Mesothelial cell of epicardium (in vitro differentiated cells): ENCODE data around the gene STARD13. TPM values are rescaled to one million over a fixed set of nuclear protein-coding genes. Genes with fewer than 3 reads are reported as not detected.
A peak's percentile ranks its signal among the peaks of the same experiment; 100 is the strongest.
"Not testable (repeated sequence)": the region's sequence is repeated elsewhere in the genome, so short reads cannot be mapped to it uniquely, and the experiment has no call there.

Experiments
- DNase-seq, 2 experiments: peaks; one replicate each; pipeline ENCODE4 v3.0.0; 2021; ENCODE audit warnings: low spot score in 2 of 2; ENCODE audit not compliant: unreplicated experiment in 2 of 2
- H3K27ac Mint-ChIP-seq: 2 replicates; pipeline ENCODE4 v1.8.0; 2021; ENCODE audit warnings: mixed read lengths
- H3K27me3 Mint-ChIP-seq: 2 replicates; pipeline ENCODE4 v1.8.0; 2021; ENCODE audit warnings: low read depth, mixed read lengths
- H3K36me3 Mint-ChIP-seq: 2 replicates; pipeline ENCODE4 v1.8.0; 2021; ENCODE audit warnings: mixed read lengths
- H3K4me1 Mint-ChIP-seq: 2 replicates; pipeline ENCODE4 v1.8.0; 2021; ENCODE audit warnings: mixed read lengths
- H3K4me3 Mint-ChIP-seq: 2 replicates; pipeline ENCODE4 v1.8.0; 2021; ENCODE audit warnings: mild to moderate bottlenecking, moderate library complexity, mixed read lengths
- H3K9me3 Mint-ChIP-seq: 2 replicates; pipeline ENCODE4 v1.8.0; 2021; ENCODE audit warnings: mixed read lengths
- CTCF ChIP-seq: fragments of 200-600 bp; sonication (generic); IDR thresholded peaks from one replicate; pipeline ENCODE4 v1.5.0; 2021; ENCODE audit warnings: antibody characterized with exemption; ENCODE audit not compliant: unreplicated experiment
- total RNA-seq: library from RNA; stranded (reverse); gene quantifications from 3 replicates; pipeline ENCODE4 v1.2.1, GENCODE V29; 2021

Gene STARD13
- total RNA-seq, 1 donor from 2014 or later: 23.0 TPM

- H3K27ac Mint-ChIP-seq: peak overlapping the region; percentile 69
- H3K36me3 Mint-ChIP-seq: peaks cover 12% of the 10 kb centered on the region
- DNase-seq: no peak
- no peak for TF ChIP-seq CTCF
- no peaks in the 10 kb centered on the region for H3K9me3 Mint-ChIP-seq
- no peak overlapping the region for H3K4me3 Mint-ChIP-seq
- H3K27me3 Mint-ChIP-seq: no peaks in the 10 kb centered on the region
- H3K4me1 Mint-ChIP-seq: peaks cover 22% of the 10 kb centered on the region
Measured at GRCh38 chr13:33245505-33246158, 39.9 kb downstream of the STARD13 start.

- Mint-ChIP-seq H3K27me3 (no peaks in the 10 kb centered on the region), H3K4me3 (no peak overlapping the region), H3K9me3 (peaks cover 6% of the 10 kb centered on the region), H3K27ac (peak overlapping the region; percentile 69), H3K4me1 (peaks cover 22% of the 10 kb centered on the region), H3K36me3 (peaks cover 17% of the 10 kb centered on the region)
- no peak for DNase-seq
- no peak for TF ChIP-seq CTCF
Measured at GRCh38 chr13:33244907-33245287, 40.7 kb downstream of the STARD13 start.

- Mint-ChIP-seq H3K4me1 (peaks cover 22% of the 10 kb centered on the region), H3K36me3 (peaks cover 20% of the 10 kb centered on the region), H3K4me3 (no peak overlapping the region), H3K27ac (no peak overlapping the region), H3K27me3 (no peaks in the 10 kb centered on the region), H3K9me3 (peaks cover 8% of the 10 kb centered on the region)
- DNase-seq: no peak
- no peak for TF ChIP-seq CTCF
Measured at GRCh38 chr13:33244210-33244906, 41.2 kb downstream of the STARD13 start.

GRCh38 chr13:33242984-33243617, 42.5 kb downstream of the STARD13 start:
- TF ChIP-seq CTCF: no peak
- no peak for DNase-seq
- peaks cover 8% of the 10 kb centered on the region for H3K9me3 Mint-ChIP-seq
- H3K4me1 Mint-ChIP-seq: peaks cover 15% of the 10 kb centered on the region
- H3K4me3 Mint-ChIP-seq: no peak overlapping the region
- no peak overlapping the region for H3K27ac Mint-ChIP-seq
- H3K36me3 Mint-ChIP-seq: peaks cover 20% of the 10 kb centered on the region
- no peaks in the 10 kb centered on the region for H3K27me3 Mint-ChIP-seq

GRCh38 chr13:33242372-33242771, 43.2 kb downstream of the STARD13 start:
- H3K27ac Mint-ChIP-seq, H3K27me3 Mint-ChIP-seq: not testable (repeated sequence)

GRCh38 chr13:33236021-33236420, 49.5 kb downstream of the STARD13 start:
- no peak for DNase-seq
- no peaks in the 10 kb centered on the region for H3K27me3 Mint-ChIP-seq
- no peak overlapping the region for H3K4me3 Mint-ChIP-seq
- peaks cover 4% of the 10 kb centered on the region for H3K4me1 Mint-ChIP-seq
- peaks cover 19% of the 10 kb centered on the region for H3K9me3 Mint-ChIP-seq
- peaks cover 36% of the 10 kb centered on the region for H3K36me3 Mint-ChIP-seq
- no peak for TF ChIP-seq CTCF
- H3K27ac Mint-ChIP-seq: no peak overlapping the region

More at GRCh38 chr13:33242372-33242771, 43.2 kb downstream of the STARD13 start:
- not testable (repeated sequence) for H3K9me3 Mint-ChIP-seq, DNase-seq, H3K4me3 Mint-ChIP-seq
- H3K36me3 Mint-ChIP-seq: peaks cover 22% of the 10 kb centered on the region
- H3K4me1 Mint-ChIP-seq: peaks cover 15% of the 10 kb centered on the region
